Erythroblast (primary cell): ENCODE data around the gene CTIF.

ENCODE experiments used
- DNase-seq, 2 experiments: peaks; one replicate each; lab custom pipeline; 2025; lab: John Stamatoyannopoulos, UW
- GATA1 ChIP-seq: IDR thresholded peaks from 2 replicates; pipeline ENCODE4 v1.6.1; 2011; ENCODE audit warnings: low read depth, mild to moderate bottlenecking, control low read depth, low read length, moderate library complexity
- POLR2A ChIP-seq: IDR thresholded peaks from 2 replicates; pipeline ENCODE4 v1.6.1; 2011; ENCODE audit warnings: mild to moderate bottlenecking, low read length

The CTIF gene

DNA sequence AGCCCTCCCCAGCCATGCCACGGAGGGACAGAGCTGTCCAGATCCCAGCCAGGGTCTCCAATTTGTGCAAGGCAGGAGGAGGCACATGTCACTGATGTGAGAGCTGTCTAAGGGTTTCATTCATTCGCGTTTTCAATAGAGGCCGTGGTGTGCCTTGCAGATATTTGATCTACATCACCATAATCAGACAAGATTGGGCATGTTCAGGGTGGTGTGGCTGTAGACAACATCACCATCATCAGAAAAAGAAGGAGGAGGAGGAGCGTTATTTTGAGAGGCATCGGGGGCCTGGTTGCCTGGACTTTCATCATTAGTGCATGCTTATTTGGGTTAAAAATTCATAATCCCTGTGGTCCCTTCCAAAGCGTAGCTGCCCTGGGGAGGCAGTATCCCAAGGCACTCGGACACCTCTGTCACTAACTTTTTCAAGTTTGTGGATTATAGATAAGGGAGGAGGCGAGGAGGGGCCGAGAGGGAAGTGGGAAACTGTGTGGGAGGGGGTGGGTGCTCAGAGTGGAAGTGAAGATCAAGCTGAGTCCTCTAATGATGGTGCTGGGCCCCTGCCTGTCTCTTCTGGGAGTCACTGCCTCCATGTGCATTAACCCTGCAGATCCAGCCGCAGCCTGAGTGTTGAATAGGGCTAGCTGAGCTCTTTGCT, 194.1 kb downstream of the CTIF start:
- DNase-seq: no peak
- no peak for TF ChIP-seq POLR2A
- no peak for TF ChIP-seq GATA1

- TF ChIP-seq GATA1 (no peak), POLR2A (no peak)
- DNase-seq: no peak
Observed at GRCh38 chr18:48733643-48734253, 194.9 kb downstream of the CTIF start.

DNA sequence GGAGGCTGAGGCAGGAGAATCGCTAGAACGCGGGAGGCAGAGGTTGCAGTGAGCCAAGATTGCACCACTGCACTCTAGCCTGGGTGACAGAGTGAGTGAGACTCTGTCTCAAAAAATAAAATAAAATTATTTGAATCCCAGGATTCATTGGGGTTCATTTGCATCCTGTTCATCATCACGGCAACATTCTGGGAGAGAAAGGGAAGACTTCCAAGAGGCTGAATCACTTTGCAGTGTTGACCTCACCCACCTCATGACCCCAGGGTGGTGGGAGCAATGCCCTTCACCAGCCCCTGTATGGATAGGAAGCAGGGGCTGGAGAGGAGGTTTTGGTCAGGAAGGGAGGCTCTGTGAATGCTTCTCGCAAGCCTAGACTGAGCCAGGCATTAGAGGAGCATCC, 195.6 kb downstream of the CTIF start:
- no peak for DNase-seq
- TF ChIP-seq POLR2A: no peak

DNA sequence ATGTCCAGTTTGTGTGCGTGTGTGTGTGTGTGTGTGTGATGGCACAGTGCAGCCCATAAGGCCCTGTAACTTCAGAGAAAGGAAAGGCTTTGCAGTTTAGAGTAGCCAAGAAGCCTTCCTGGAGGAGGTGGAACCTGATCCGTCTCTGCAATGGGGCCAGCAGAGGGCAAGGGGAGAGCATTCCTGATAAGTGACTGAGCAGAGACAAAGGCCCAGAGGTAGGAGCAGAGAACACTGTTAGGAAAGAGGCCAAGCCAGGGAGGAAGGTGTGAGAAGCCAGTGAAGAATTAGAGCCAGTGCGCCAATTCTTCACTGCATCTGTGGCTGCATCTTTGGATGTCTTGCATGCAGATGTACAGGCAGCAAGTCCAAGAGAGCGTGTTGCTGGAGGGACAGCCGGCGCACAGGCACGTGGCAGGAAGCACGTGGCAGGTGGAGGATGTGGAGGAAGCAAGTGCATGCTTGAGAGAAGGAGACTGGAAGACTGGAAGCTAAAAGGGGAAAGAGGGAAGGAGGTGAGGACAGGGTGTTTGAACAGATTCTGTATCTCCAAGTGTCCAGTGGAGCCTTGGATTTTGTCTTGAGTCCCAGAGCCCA, 196.3 kb downstream of the CTIF start:
- no peak for TF ChIP-seq POLR2A
- no peak for TF ChIP-seq GATA1
- no peak for DNase-seq

- TF ChIP-seq GATA1 (no peak), POLR2A (no peak)
- DNase-seq: no peak
Observed at GRCh38 chr18:48735681-48736255, 196.9 kb downstream of the CTIF start.

- TF ChIP-seq GATA1 (no peak), POLR2A (no peak)
- DNase-seq: no peak
Observed at GRCh38 chr18:48736321-48737260, 197.8 kb downstream of the CTIF start.

- DNase-seq: no peak
- TF ChIP-seq POLR2A (no peak), GATA1 (no peak)
Observed at GRCh38 chr18:48739266-48740067, 200.6 kb downstream of the CTIF start.

- TF ChIP-seq POLR2A (no peak), GATA1 (no peak)
- no peak for DNase-seq
Observed at GRCh38 chr18:48740068-48740440, 201.2 kb downstream of the CTIF start.

DNA sequence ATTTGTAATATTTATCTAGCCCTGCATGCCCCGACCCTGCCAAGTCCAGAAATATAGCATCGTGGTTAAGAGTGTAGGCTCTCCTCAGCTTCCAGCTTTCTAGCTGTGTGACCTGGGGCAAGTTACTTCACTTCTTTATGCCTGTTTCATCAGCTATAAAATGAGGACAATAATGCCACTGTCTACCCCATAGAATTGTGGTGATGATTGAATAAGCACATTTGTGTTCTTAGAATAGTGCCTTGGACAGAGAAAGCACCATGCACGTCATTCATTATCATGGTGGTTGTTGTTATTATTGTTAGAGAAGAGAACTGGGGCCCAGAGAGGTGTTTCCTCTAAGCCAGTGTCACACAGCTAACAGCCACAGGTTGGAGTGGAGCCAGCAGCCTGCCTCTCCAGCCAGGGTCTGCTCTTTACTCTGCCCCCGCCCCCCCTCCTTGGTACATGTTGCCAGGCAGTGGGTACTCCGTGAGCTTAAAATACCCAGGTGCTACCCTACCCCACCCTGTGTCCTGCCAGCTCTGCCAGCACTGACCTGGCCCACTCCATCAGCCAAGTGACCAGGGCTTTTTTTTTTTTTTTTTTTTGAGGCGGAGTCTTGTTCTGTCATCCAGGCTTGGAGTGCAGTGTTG, 202.1 kb downstream of the CTIF start:
- DNase-seq: no peak
- no peak for TF ChIP-seq GATA1
- TF ChIP-seq POLR2A: no peak

- no peak for DNase-seq
- TF ChIP-seq POLR2A (no peak), GATA1 (no peak)
Observed at GRCh38 chr18:48741866-48742265, 203.0 kb downstream of the CTIF start.

DNA sequence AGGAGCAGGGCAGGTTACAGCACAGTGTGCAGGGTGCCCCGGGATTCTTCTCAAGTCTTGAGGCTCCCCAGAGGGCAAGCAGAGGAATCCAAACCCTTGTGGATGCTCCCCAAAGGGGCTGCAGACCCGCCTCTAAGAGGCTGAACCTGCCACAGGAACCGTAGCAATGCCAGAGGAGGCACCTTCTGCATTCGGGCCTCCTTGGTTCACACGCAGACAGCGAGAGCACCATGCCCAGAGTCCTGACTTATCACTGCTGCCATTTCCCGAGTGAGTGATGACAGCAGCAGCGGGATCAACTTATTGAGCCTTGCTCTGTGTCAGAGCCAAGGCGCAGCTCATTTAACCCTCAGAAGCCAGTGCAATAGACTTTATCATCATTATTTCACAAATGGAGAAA, 203.5 kb downstream of the CTIF start:
- no peak for TF ChIP-seq POLR2A
- no peak for TF ChIP-seq GATA1
- DNase-seq: no peak

DNA sequence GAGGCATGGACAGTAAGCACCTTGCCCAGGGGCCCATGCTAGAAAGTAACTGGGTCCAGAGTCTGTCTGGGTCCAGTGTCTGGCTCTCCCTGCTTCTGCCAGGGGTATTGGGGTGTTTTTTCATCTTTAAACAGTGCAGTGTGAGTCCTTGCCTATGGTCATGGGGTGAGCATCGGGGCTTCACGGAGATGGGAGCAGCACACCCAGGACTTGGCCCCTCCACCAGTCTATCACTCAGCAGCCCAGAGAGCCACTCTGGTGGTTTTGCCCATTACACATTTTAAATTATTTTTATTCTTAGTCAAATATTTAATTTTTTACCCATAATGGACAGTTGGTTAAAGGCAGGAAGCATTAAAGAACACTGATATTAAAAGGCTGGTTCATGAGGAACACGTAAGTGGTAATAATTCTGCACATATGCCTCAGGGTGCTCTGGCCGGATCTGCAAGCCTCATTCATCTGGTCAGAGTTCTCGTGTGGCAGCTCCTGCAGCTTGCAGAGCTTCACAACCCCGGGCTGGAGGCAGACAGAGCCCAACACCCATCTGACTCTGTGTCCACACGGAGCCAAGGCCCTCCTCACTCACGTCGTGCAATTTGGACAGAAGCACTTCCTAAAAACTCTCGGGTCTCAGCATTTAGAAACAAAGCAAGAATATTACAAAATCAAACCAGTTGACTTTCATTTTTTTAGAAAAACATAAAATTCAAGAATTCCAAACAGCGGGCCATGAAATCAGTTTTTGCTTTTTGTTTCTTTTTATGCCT, 204.1 kb downstream of the CTIF start:
- no peak for DNase-seq
- TF ChIP-seq GATA1: no peak
- no peak for TF ChIP-seq POLR2A
